H1 (cell line): ENCODE results near the gene MAGI3. TPM values are rescaled to one million over a fixed set of nuclear protein-coding genes. Genes with fewer than 3 reads are reported as not detected.

ENCODE experiments used
- CBX5 ChIP-seq: fragments of 300-800, 300-1000 bp; sonication (generic); IDR thresholded peaks from 2 replicates; pipeline ENCODE4 v1.7.1; 2016; ENCODE audit warnings: antibody characterized with exemption, low read length, low read depth
- CHD7 ChIP-seq: fragments of 300-600 bp; sonication (generic); IDR thresholded peaks from 2 replicates; pipeline ENCODE4 v1.7.1; 2012; ENCODE audit warnings: low read length, moderate library complexity, mild to moderate bottlenecking, inconsistent platforms; ENCODE audit not compliant: insufficient replicate concordance
- EP300 ChIP-seq, 2 experiments: IDR thresholded peaks; 1 replicate in 1 of 2; 2 replicates in 1 of 2; pipeline ENCODE4 v1.6.1; 2011 to 2012; ENCODE audit warnings: low read depth in 2 of 2, low read length in 2 of 2, mild to moderate bottlenecking in 2 of 2, borderline replicate concordance in 1 of 2, inconsistent platforms in 1 of 2, moderate library complexity in 1 of 2
- GTF2F1 ChIP-seq: IDR thresholded peaks from 2 replicates; pipeline ENCODE4 v1.6.1; 2012; ENCODE audit warnings: low read depth, low read length, improper control_type of control experiment, borderline replicate concordance
- SIX5 ChIP-seq: IDR thresholded peaks from 2 replicates; pipeline ENCODE4 v1.6.1; 2011; ENCODE audit warnings: mild to moderate bottlenecking, low read depth, low read length
- SP2 ChIP-seq: IDR thresholded peaks from 2 replicates; pipeline ENCODE4 v1.6.1; 2012; ENCODE audit warnings: mild to moderate bottlenecking, low read length, inconsistent platforms
- SP4 ChIP-seq: IDR thresholded peaks from 2 replicates; pipeline ENCODE4 v1.6.1; 2012; ENCODE audit warnings: low read length, inconsistent platforms
- polyA plus RNA-seq, 7 experiments: library from polyadenylated mRNA; depleted of rRNA in 3 of 7; stranded (reverse) in 5 of 7; unstranded in 2 of 7; fragments of >200 nt in 5 of 7; fragments of 200-250 nt in 2 of 7; gene quantifications; 1 replicate in 5 of 7; 2 replicates in 1 of 7; 4 replicates in 1 of 7; pipeline versions ENCODE4 v1.2.1 to v1.2.3, GENCODE V29; 2011 to 2013; ENCODE audit warnings: missing spikeins in 2 of 7, mixed read lengths in 2 of 7
- total RNA-seq: library from RNA; stranded (reverse); fragmentation: NEBNext Ultra II Directional; extraction: Animal tissue kit (Norgen Biotek cat#: 25700); gene quantifications from 2 replicates; pipeline ENCODE4 v1.2.1, GENCODE V29; 2021

MAGI3 gene
- total and polyA plus RNA-seq, 2 of the 8 experiments (the other 6 are each of a cell fraction or from before 2014, with no cell fraction given): 2.3 to 7.8 TPM

GRCh38 chr1:113363935-113364334, 26.4 kb upstream of the MAGI3 start (continued):
- TF ChIP-seq CHD7: no peak
- no peak for TF ChIP-seq SIX5
- TF ChIP-seq SP2: no peak
- TF ChIP-seq GTF2F1: no peak
- no peak for TF ChIP-seq CBX5
- no peak for TF ChIP-seq SP4
- no peak for TF ChIP-seq EP300 (IDR thresholded peaks at IDR 0.05; ENCODE audit: borderline replicate concordance in 1 of 2, low read depth in 2 of 2, low read length in 2 of 2)
